ENCODE data around the gene SND1.

SND1 gene

DNA sequence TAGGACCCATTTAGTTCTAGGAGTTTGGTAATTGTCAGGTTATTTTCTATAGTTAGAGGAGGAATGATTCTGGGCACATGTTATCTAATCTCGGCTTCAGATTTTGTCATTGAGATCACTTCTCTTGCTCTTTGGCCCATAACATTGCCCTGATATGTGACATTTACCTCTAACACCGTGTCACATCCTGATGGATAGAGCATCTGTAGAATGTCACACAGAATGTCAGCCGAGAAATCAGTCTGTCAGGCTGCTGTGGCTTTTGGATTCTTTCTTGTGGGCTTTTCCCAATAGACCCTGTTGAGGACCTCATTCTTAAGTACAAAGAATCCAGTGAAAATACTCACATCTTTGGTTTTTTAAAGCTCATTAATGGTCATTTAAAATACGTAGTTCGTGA is 236.8 kb downstream of the SND1 start:
- TF ChIP-seq, protein P1, sequence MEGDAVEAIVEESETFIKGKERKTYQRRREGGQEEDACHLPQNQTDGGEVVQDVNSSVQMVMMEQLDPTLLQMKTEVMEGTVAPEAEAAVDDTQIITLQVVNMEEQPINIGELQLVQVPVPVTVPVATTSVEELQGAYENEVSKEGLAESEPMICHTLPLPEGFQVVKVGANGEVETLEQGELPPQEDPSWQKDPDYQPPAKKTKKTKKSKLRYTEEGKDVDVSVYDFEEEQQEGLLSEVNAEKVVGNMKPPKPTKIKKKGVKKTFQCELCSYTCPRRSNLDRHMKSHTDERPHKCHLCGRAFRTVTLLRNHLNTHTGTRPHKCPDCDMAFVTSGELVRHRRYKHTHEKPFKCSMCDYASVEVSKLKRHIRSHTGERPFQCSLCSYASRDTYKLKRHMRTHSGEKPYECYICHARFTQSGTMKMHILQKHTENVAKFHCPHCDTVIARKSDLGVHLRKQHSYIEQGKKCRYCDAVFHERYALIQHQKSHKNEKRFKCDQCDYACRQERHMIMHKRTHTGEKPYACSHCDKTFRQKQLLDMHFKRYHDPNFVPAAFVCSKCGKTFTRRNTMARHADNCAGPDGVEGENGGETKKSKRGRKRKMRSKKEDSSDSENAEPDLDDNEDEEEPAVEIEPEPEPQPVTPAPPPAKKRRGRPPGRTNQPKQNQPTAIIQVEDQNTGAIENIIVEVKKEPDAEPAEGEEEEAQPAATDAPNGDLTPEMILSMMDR (IDR thresholded peaks at IDR 0.05; ENCODE audit: insufficient read depth, low read length, poor library complexity, severe bottlenecking): no peak
- no peak for DNase-seq (ENCODE audit: extremely low read depth, insufficient read length)
- Histone ChIP-seq H3K4me3 (replicated peaks; ENCODE audit: low read depth, low read length) (no peak overlapping the region), H3K36me3 (ENCODE audit: control insufficient read depth, insufficient read depth, low read length) (peaks cover 7% of the 10 kb centered on the region), H3K27me3 (replicated peaks; ENCODE audit: control insufficient read depth, insufficient read depth, low read length) (no peaks in the 10 kb centered on the region)

GRCh38 chr7:127889677-127890076 is 237.7 kb downstream of the SND1 start:
- TF ChIP-seq, protein P1 (IDR thresholded peaks at IDR 0.05; ENCODE audit: insufficient read depth, low read length, poor library complexity, severe bottlenecking): no peak
- DNase-seq (ENCODE audit: extremely low read depth, insufficient read length): no peak
- H3K27me3 ChIP-seq (replicated peaks; ENCODE audit: control insufficient read depth, insufficient read depth, low read length): no peaks in the 10 kb centered on the region
- peaks cover 7% of the 10 kb centered on the region for H3K36me3 ChIP-seq (ENCODE audit: control insufficient read depth, insufficient read depth, low read length)
- H3K4me3 ChIP-seq (replicated peaks; ENCODE audit: low read depth, low read length): no peak overlapping the region

GRCh38 chr7:127890726-127891125 is 238.7 kb downstream of the SND1 start:
- H3K36me3 ChIP-seq (ENCODE audit: control insufficient read depth, insufficient read depth, low read length): peaks cover 7% of the 10 kb centered on the region

DNA sequence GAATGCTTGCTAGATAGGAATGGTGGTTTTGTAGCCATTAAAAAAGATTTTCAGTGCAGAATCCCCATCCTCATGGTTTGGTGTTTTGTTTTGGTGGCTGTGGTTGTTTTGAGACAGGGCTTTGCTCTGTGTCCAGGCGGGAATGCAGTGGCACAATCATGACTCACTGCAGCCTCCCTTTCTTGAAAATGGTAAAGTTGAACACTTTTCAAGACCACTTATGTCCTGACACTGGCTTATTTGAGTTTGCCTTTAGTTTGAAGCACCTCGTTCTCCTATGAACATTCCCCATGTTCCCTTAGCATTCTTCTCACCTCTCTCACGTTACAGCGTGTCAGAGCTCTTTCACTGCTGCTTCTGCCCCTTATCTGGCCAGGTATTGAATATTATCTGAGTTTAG is 239.2 kb downstream of the SND1 start:
- no peak for DNase-seq (ENCODE audit: extremely low read depth, insufficient read length)
- no peak overlapping the region for H3K4me3 ChIP-seq (replicated peaks; ENCODE audit: low read depth, low read length)
- H3K36me3 ChIP-seq (ENCODE audit: control insufficient read depth, insufficient read depth, low read length): peaks cover 7% of the 10 kb centered on the region
- TF ChIP-seq, protein P1 (IDR thresholded peaks at IDR 0.05; ENCODE audit: insufficient read depth, low read length, poor library complexity, severe bottlenecking): no peak
- no peaks in the 10 kb centered on the region for H3K27me3 ChIP-seq (replicated peaks; ENCODE audit: control insufficient read depth, insufficient read depth, low read length)

More at GRCh38 chr7:127890726-127891125, 238.7 kb downstream of the SND1 start:
- H3K4me3 ChIP-seq (replicated peaks; ENCODE audit: low read depth, low read length): no peak overlapping the region
- H3K27me3 ChIP-seq (replicated peaks; ENCODE audit: control insufficient read depth, insufficient read depth, low read length): no peaks in the 10 kb centered on the region
- DNase-seq (ENCODE audit: extremely low read depth, insufficient read length): no peak
- TF ChIP-seq, protein P1 (IDR thresholded peaks at IDR 0.05; ENCODE audit: insufficient read depth, low read length, poor library complexity, severe bottlenecking): no peak

DNA sequence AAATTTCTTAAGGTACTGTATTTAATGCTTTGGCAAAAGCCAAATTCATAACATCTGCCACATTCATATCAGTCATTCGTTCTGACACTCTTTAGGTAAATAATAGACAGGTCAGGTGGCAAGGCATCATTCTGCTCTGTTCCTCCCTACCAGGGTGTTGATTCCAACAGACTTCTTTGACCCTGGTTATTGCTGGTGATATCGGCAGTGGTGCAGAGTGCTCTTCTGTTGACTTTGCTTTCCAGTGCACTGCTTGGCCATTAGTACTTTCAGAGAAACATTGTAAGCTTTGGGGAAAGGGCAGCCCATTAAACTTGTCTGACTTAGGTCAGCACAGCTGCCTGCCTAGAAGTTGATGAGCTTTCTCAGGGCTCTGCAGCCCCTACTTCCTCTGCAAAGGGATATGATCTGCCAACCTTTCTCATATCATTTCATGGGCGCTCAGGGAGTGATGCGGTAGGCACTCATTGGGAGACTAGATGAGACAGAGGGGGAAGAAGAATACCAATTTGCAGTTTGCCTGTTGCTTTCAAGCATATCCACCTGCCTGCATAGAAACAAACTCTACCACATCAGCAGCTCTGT is 240.0 kb downstream of the SND1 start:
- TF ChIP-seq, protein P1 (IDR thresholded peaks at IDR 0.05; ENCODE audit: insufficient read depth, low read length, poor library complexity, severe bottlenecking): no peak
- Histone ChIP-seq H3K36me3 (ENCODE audit: control insufficient read depth, insufficient read depth, low read length) (peaks cover 7% of the 10 kb centered on the region), H3K27me3 (replicated peaks; ENCODE audit: control insufficient read depth, insufficient read depth, low read length) (no peaks in the 10 kb centered on the region), H3K4me3 (replicated peaks; ENCODE audit: low read depth, low read length) (no peak overlapping the region)
- DNase-seq (ENCODE audit: extremely low read depth, insufficient read length): no peak
